ENCODE measurements around the gene MAPK11. TPM values are rescaled to one million over a fixed set of nuclear protein-coding genes. Genes with fewer than 3 reads are reported as not detected.
A peak's percentile ranks its signal among the peaks of the same experiment; 100 is the strongest.

Gene MAPK11
- total and polyA plus RNA-seq, 5 donors from 2014 or later = 0.10 to 9.3 (median 0.30) TPM

DNA sequence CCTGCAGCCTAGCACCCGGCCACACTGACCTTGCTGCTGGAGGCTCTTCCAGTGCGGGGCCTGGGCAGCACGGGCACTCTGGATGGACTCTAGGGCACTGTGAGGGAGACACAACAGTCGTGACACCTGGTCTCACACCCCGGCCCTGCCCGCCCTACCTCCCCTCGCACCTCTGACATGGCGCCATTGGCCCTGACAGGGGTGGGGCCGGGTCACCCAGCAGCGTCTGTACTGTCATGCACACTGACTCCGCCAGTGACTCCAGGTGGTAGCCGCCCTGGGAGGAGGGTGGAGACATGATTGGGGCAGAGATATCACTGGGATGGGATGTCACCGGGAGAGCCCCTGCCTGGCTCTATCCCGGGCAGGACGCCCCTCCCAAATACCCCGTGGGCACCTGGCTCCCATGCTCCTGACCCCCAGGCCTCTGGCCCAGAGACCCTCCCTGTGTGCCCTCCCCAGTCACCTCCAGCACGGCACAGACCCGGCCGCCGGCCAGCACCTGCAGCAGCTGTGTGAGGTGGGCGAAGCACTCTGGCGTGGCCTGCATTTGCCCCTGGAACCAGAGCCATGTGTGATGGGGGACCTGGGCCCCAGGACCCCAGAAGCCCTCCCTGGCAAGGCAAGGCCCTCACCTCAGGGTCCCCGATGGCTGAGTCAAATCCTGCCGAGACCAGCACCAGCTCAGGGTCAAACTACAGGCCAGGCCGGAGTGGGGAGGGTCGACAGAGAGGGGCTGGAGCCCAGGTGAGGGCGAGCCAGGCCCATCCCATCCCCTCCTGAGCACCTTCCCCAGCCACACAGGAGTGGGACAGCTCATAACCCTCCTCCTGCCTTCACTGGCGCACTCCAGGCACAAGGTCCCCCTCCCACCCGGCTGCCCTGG is 21.7 kb downstream of the MAPK11 start:
- Histone ChIP-seq H3K4me3 (ENCODE audit: low read depth, low read length) (no peak overlapping the region), H3K9me3 (ENCODE audit: control insufficient read depth in 2 of 2, low read length in 2 of 2) (no peaks in the 10 kb centered on the region), H3K27me3 (ENCODE audit: control insufficient read depth, insufficient read depth, low read length) (no peaks in the 10 kb centered on the region), H3K36me3 (ENCODE audit: control insufficient read depth, insufficient read depth, low read length) (peaks cover 3% of the 10 kb centered on the region), H3K4me1 (ENCODE audit: control insufficient read depth, insufficient read depth, low read length, poor library complexity, severe bottlenecking) (peaks cover 63% of the 10 kb centered on the region), H3K27ac (ENCODE audit: insufficient read depth, low read length, poor library complexity, severe bottlenecking) (peak overlapping the region; percentile 42)
- peak overlapping the region in 3 of 4 donors; percentile 46 to 90 (median 85) for H3K4me3 Mint-ChIP-seq
- H3K27me3 Mint-ChIP-seq = no peaks in the 10 kb centered on the region
- DNase-seq = no peak
- peaks cover 3% of the 10 kb centered on the region for H3K36me3 Mint-ChIP-seq
- H3K4me1 Mint-ChIP-seq = peaks cover 0 to 37% (median 14%) of the 10 kb centered on the region in 4 donors
- ATAC-seq (ENCODE audit: low read depth in 2 of 2) = no peak
- no peak overlapping the region for H3K27ac Mint-ChIP-seq
- peaks cover 0 to 1% (median 0%) of the 10 kb centered on the region in 7 donors for H3K9me3 Mint-ChIP-seq

DNA sequence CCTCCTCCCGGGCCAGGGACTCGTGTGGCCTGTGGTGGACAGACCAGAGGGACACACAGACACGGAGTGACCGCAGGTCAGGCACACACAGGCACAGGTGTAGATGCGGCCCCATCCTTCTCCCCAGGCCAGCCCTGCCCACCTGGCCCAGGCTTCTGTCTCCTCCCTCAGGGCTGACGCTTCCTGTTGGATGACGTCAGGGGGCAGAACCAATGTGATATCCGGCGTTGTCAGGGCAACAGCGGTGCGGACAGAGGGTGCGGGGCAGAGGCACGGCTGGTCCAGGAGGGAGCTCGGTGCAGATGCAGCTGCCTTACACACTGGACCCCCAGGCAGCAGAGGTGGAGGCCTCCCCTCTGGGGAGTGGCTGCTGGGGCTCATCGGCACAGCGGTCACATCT is 22.4 kb downstream of the MAPK11 start:
- Mint-ChIP-seq H3K4me3 (peak overlapping the region; percentile 39 to 90 (median 63)), H3K9me3 (no peaks in the 10 kb centered on the region), H3K27me3 (no peaks in the 10 kb centered on the region), H3K4me1 (peaks cover 0 to 42% (median 15%) of the 10 kb centered on the region in 4 donors), H3K27ac (peak overlapping the region in 1 of 3 donors; percentile 86), H3K36me3 (peaks cover 3% of the 10 kb centered on the region)
- Histone ChIP-seq H3K36me3 (ENCODE audit: control insufficient read depth, insufficient read depth, low read length) (peaks cover 3% of the 10 kb centered on the region), H3K9me3 (ENCODE audit: control insufficient read depth in 2 of 2, low read length in 2 of 2) (no peaks in the 10 kb centered on the region), H3K27me3 (ENCODE audit: control insufficient read depth, insufficient read depth, low read length) (no peaks in the 10 kb centered on the region), H3K4me1 (ENCODE audit: control insufficient read depth, insufficient read depth, low read length, poor library complexity, severe bottlenecking) (peaks cover 70% of the 10 kb centered on the region), H3K4me3 (ENCODE audit: low read depth, low read length) (no peak overlapping the region), H3K27ac (ENCODE audit: insufficient read depth, low read length, poor library complexity, severe bottlenecking) (peak overlapping the region; percentile 42)
- no peak for ATAC-seq (ENCODE audit: low read depth in 2 of 2)
- DNase-seq = peak; percentile 46 to 57 (median 50)

GRCh38 chr22:50246242-50247175 is 23.7 kb downstream of the MAPK11 start:
- ATAC-seq (ENCODE audit: low read depth in 2 of 2) (no peak), DNase-seq (no peak)

GRCh38 chr22:50245214-50246072 is 24.7 kb downstream of the MAPK11 start:
- peak overlapping the region; percentile 91 to 100 (median 98) for H3K4me3 Mint-ChIP-seq
- ATAC-seq (ENCODE audit: low read depth in 2 of 2) = peak in 1 of 2 donors; percentile 38
- H3K27ac ChIP-seq (ENCODE audit: insufficient read depth, low read length, poor library complexity, severe bottlenecking) = peak overlapping the region; percentile 96
- H3K36me3 ChIP-seq (ENCODE audit: control insufficient read depth, insufficient read depth, low read length) = peaks cover 3% of the 10 kb centered on the region
- no peaks in the 10 kb centered on the region for H3K27me3 Mint-ChIP-seq
- H3K36me3 Mint-ChIP-seq = peaks cover 3% of the 10 kb centered on the region
- DNase-seq = no peak
- H3K9me3 Mint-ChIP-seq = no peaks in the 10 kb centered on the region
- H3K27me3 ChIP-seq (ENCODE audit: control insufficient read depth, insufficient read depth, low read length) = no peaks in the 10 kb centered on the region
- no peaks in the 10 kb centered on the region for H3K9me3 ChIP-seq (ENCODE audit: control insufficient read depth in 2 of 2, low read length in 2 of 2)
- H3K4me1 Mint-ChIP-seq = peaks cover 10 to 55% (median 30%) of the 10 kb centered on the region in 4 donors
- peaks cover 78% of the 10 kb centered on the region for H3K4me1 ChIP-seq (ENCODE audit: control insufficient read depth, insufficient read depth, low read length, poor library complexity, severe bottlenecking)
- peak overlapping the region; percentile 87 for H3K4me3 ChIP-seq (ENCODE audit: low read depth, low read length)
- H3K27ac Mint-ChIP-seq = peak overlapping the region; percentile 93 to 100 (median 100)

More at GRCh38 chr22:50246242-50247175, 23.7 kb downstream of the MAPK11 start:
- Histone ChIP-seq H3K27me3 (ENCODE audit: control insufficient read depth, insufficient read depth, low read length) (no peaks in the 10 kb centered on the region), H3K9me3 (ENCODE audit: control insufficient read depth in 2 of 2, low read length in 2 of 2) (no peaks in the 10 kb centered on the region), H3K36me3 (ENCODE audit: control insufficient read depth, insufficient read depth, low read length) (peaks cover 3% of the 10 kb centered on the region), H3K4me1 (ENCODE audit: control insufficient read depth, insufficient read depth, low read length, poor library complexity, severe bottlenecking) (peaks cover 79% of the 10 kb centered on the region), H3K27ac (ENCODE audit: insufficient read depth, low read length, poor library complexity, severe bottlenecking) (peak overlapping the region; percentile 96), H3K4me3 (ENCODE audit: low read depth, low read length) (no peak overlapping the region)
- Mint-ChIP-seq H3K27me3 (no peaks in the 10 kb centered on the region), H3K9me3 (no peaks in the 10 kb centered on the region), H3K4me1 (peaks cover 4 to 49% (median 24%) of the 10 kb centered on the region in 4 donors), H3K36me3 (peaks cover 3% of the 10 kb centered on the region), H3K27ac (peak overlapping the region in 2 of 3 donors; percentile 80 to 86), H3K4me3 (peak overlapping the region; percentile 67 to 90 (median 81))

- Mint-ChIP-seq H3K27me3 (no peaks in the 10 kb centered on the region), H3K9me3 (no peaks in the 10 kb centered on the region), H3K36me3 (peaks cover 3% of the 10 kb centered on the region), H3K4me1 (peaks cover 10 to 58% (median 31%) of the 10 kb centered on the region in 4 donors), H3K4me3 (peak within 1 kb of the TSS; percentile 91 to 100 (median 98)), H3K27ac (peak within 1 kb of the TSS; percentile 93 to 100 (median 100))
- DNase-seq = peak; percentile 91 to 96 (median 92)
- Histone ChIP-seq H3K27ac (ENCODE audit: insufficient read depth, low read length, poor library complexity, severe bottlenecking) (peak within 1 kb of the TSS; percentile 96), H3K9me3 (ENCODE audit: control insufficient read depth in 2 of 2, low read length in 2 of 2) (no peaks in the 10 kb centered on the region), H3K36me3 (ENCODE audit: control insufficient read depth, insufficient read depth, low read length) (peaks cover 10% of the 10 kb centered on the region), H3K27me3 (ENCODE audit: control insufficient read depth, insufficient read depth, low read length) (no peaks in the 10 kb centered on the region), H3K4me1 (ENCODE audit: control insufficient read depth, insufficient read depth, low read length, poor library complexity, severe bottlenecking) (peaks cover 70% of the 10 kb centered on the region), H3K4me3 (ENCODE audit: low read depth, low read length) (peak within 1 kb of the TSS; percentile 87)
- peak; percentile 81 to 86 for ATAC-seq (ENCODE audit: low read depth in 2 of 2)
Measured at GRCh38 chr22:50244420-50245213, 25.6 kb downstream of the MAPK11 start, which contains the start of gene TUBGCP6. TSS of gene TUBGCP6 (minus strand) at chr22:50245023. CDS start at chr22:50244459, 564 bp downstream.

DNA sequence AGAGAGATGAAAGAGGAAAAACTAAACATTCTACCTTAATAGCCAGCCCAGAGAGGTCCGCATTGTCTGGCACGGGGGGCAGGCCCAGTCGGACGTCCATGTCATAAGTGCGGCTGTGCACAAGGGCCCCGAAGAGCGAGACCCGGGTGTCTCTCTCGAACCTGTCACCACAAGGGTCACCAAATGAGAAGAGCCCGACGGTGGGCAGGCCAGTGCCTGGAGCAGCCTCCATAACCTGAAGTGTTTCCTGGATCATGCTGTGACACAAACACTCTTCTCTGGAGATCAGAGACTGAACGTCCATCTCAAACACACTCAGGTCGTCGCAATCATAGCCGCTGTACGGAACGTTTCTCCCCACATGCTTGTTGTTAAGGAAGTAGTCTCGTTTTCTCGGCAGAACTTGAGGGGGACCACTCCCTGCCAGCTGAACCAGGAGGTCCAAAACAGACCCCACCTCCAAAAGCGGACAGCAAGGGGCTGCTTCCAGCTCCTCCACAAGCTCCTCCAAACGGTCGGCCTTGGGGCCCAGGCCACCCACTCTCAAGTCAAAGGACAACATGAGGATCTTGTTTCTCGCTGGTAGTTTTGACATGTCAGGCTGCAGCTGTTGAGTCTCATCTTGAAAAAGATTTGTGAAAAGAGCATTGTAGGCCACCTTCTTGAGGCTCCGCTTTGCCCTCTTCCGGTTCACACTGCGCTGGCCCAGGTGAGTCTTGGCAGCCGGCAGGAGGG is 26.3 kb downstream of the MAPK11 start:
- peak overlapping the region; percentile 93 to 100 (median 96) for H3K27ac Mint-ChIP-seq
- no peaks in the 10 kb centered on the region for H3K9me3 ChIP-seq (ENCODE audit: control insufficient read depth in 2 of 2, low read length in 2 of 2)
- H3K36me3 ChIP-seq (ENCODE audit: control insufficient read depth, insufficient read depth, low read length) = peaks cover 15% of the 10 kb centered on the region
- no peaks in the 10 kb centered on the region for H3K27me3 ChIP-seq (ENCODE audit: control insufficient read depth, insufficient read depth, low read length)
- peak overlapping the region; percentile 91 to 100 (median 98) for H3K4me3 Mint-ChIP-seq
- H3K4me1 ChIP-seq (ENCODE audit: control insufficient read depth, insufficient read depth, low read length, poor library complexity, severe bottlenecking) = peaks cover 65% of the 10 kb centered on the region
- H3K9me3 Mint-ChIP-seq = no peaks in the 10 kb centered on the region
- H3K27ac ChIP-seq (ENCODE audit: insufficient read depth, low read length, poor library complexity, severe bottlenecking) = peak overlapping the region; percentile 96
- no peaks in the 10 kb centered on the region for H3K27me3 Mint-ChIP-seq
- H3K36me3 Mint-ChIP-seq = peaks cover 3% of the 10 kb centered on the region
- H3K4me1 Mint-ChIP-seq = peaks cover 10 to 59% (median 31%) of the 10 kb centered on the region in 4 donors
- DNase-seq = no peak
- peak; percentile 36 to 51 for ATAC-seq (ENCODE audit: low read depth in 2 of 2)
- H3K4me3 ChIP-seq (ENCODE audit: low read depth, low read length) = peak overlapping the region; percentile 87
